Measurements from ENCODE around the gene NUP214. TPM values are rescaled to one million over a fixed set of nuclear protein-coding genes. Genes with fewer than 3 reads are reported as not detected.
"Not testable (repeated sequence)": the region's sequence is repeated elsewhere in the genome, so short reads cannot be mapped to it uniquely, and the experiment has no call there.

NUP214 gene
- polyA plus RNA-seq, 4 donors: 44.5 to 61.3 (median 50.6) TPM

DNA sequence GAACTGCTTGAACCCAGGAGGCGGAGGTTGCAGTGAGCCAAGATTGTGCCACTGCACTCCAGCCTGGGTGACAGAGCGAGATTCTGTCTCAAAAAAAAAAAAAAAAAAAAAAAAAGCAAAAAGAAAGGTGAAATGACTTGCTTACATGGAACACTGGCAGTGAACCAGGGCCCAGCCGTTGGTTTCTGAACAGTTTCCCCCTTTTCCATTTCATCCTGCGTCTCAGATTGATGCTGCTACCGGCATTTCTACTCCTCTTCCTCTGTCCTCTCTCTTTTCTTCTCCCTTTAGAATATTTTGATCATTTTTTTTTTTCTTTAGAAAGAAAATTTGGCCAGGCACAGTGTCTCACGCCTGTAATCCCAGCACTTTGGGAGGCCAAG lies 10.0 kb upstream of the NUP214 start:
- DNase-seq (ENCODE audit: low read depth in 4 of 4, low spot score in 3 of 4): not testable (repeated sequence)

DNA sequence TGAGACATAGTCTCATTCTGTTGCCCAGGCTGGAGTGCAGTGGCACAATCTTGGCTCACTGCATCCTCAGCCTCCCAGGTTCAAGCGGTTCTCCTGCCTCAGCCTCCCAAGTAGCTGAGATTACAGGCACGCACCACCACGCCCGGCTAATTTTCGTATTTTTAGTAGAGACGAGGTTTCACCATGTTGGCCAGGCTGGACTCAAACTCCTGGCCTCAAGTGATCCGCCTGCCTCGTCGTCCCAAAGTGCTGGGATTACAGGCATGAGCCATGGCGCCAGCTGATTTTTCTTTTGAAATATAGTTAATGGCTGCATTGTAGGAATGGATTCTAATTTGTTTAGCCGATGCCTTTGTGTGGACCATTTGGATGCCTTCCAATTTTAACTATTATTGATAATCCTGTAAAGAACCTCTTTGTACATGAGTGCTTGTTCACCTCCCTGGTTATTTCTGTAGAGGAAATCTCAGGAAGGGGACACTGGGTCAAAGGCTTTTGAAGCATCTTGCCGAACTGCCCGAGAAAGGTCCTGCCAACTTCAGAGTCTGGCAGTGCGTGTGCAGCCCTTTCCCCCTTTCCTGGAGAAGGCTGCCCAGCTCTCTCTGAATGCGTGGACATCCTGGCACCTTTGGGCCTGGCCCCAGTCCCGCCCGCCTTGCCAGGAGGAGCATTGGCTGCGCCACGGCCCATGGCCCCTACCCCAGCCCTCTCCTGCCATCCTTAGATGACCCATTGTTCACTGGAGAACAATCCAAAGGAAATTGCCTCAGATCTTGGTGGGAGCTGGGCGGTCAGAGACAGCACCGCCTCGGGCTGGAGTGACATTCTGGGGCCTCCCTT lies 8.9 kb upstream of the NUP214 start:
- DNase-seq (ENCODE audit: low read depth in 4 of 4, low spot score in 3 of 4): no peak

GRCh38 chr9:131117121-131117761 lies 8.1 kb upstream of the NUP214 start:
- DNase-seq (ENCODE audit: low read depth in 4 of 4, low spot score in 3 of 4): no peak

DNA sequence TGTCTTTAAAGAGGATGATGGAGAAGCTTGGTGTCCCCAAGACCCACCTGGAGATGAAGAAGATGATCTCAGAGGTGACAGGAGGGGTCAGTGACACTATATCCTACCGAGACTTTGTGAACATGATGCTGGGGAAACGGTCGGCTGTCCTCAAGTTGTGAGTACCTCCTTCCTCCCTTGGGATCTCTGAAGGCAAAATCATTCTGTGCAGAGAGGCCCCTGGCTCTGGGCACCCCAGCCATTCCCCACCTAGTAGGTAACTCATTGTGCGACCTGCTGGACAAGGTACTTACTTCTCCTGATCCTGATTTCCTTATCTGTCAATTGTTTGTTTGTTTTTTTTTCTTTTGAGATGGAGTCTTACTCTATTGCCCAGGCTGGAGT lies 7.6 kb upstream of the NUP214 start:
- no peak for DNase-seq (ENCODE audit: low read depth in 4 of 4, low spot score in 3 of 4)

GRCh38 chr9:131119600-131119999 lies 5.8 kb upstream of the NUP214 start:
- no peak for DNase-seq (ENCODE audit: low read depth in 4 of 4, low spot score in 3 of 4)

DNA sequence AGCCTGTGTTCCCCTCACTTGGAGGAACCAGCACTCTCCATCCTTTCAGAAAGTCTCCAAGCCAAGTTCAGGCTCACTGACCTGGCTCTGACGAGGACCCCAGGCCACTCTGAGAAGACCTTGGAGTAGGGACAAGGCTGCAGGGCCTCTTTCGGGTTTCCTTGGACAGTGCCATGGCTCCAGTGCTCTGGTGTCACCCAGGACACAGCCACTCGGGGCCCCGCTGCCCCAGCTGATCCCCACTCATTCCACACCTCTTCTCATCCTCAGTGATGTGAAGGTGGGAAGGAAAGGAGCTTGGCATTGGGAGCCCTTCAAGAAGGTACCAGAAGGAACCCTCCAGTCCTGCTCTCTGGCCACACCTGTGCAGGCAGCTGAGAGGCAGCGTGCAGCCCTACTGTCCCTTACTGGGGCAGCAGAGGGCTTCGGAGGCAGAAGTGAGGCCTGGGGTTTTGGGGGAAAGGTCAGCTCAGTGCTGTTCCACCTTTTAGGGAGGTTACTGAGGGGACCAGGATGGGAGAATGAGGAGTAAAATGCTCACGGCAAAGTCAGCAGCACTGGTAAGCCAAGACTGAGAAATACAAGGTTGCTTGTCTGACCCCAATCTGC lies 4.7 kb upstream of the NUP214 start:
- DNase-seq (ENCODE audit: low read depth in 4 of 4, low spot score in 3 of 4): no peak

- DNase-seq (ENCODE audit: low read depth in 4 of 4, low spot score in 3 of 4): no peak
These were observed 4.0 kb upstream of the NUP214 start for GRCh38 chr9:131121346-131121745.

DNA sequence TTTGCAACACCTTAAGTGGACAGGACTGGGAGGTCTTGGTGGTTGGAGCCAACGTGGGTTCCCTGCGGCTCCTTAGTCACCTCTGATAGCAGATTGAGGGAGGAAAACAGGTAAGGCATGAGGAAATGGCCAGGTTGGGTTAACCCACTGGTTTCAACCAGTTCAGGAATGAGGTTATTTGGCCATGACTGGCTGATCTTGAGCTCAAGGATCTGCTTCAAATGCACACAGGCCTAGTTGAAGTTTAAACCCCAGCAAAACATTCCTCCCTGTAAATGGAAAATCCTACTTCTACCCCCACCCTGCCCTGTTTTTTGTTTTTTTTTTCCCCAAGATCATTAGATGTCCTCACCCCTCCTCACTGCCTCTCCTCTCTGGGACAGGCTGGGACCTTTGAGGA lies 3.2 kb upstream of the NUP214 start:
- no peak for DNase-seq (ENCODE audit: low read depth in 4 of 4, low spot score in 3 of 4)

GRCh38 chr9:131125038-131125287 lies 423 bp upstream of the NUP214 start:
- no peak for DNase-seq (ENCODE audit: low read depth in 4 of 4, low spot score in 3 of 4)

GRCh38 chr9:131126059-131126426 lies 657 bp downstream of the NUP214 start:
- DNase-seq (ENCODE audit: low read depth in 4 of 4, low spot score in 3 of 4): no peak

DNA sequence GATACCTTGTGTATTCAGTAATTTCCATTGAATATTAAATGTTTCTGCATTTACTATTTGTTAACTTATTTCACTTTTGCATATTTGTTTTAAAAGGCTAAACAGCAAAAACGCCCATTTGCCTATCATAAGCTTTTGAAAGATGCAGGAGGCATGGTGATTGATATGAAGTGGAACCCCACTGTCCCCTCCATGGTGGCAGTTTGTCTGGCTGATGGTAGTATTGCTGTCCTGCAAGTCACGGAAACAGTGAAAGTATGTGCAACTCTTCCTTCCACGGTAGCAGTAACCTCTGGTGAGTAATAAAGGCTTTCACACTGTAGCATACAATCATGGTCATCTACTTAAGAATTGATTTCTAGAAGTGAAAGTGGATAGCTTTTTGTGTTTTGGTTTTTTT lies 3.8 kb downstream of the NUP214 start:
- no peak for DNase-seq (ENCODE audit: low read depth in 4 of 4, low spot score in 3 of 4)

GRCh38 chr9:131138676-131139075 lies 13.3 kb downstream of the NUP214 start:
- DNase-seq (ENCODE audit: low read depth in 4 of 4, low spot score in 3 of 4): no peak

- DNase-seq (ENCODE audit: low read depth in 4 of 4, low spot score in 3 of 4): no peak
These were observed 14.7 kb downstream of the NUP214 start for GRCh38 chr9:131140112-131140511.

- DNase-seq (ENCODE audit: low read depth in 4 of 4, low spot score in 3 of 4): no peak
These were observed 15.2 kb downstream of the NUP214 start for GRCh38 chr9:131140550-131140949.

DNA sequence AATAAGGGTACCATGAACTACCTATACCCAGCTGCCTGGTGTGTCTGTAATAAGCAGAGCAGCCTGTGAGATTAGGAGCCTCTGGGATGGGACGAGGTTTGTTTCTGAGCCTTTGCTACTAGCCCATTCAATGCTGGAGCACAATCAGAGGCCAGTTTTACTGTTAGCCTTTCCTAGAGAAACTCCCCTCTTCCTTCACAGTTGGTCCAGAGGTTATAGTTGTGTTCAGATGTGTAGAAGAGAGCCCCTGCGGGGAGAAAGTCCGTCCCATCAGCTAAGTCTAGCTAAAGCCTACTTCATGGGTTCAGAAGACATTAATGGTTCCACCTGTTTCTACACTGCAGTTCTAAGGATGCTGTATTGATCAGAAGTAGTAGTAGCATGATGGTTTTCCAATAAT lies 16.8 kb downstream of the NUP214 start:
- no peak for DNase-seq (ENCODE audit: low read depth in 4 of 4, low spot score in 3 of 4)

DNA sequence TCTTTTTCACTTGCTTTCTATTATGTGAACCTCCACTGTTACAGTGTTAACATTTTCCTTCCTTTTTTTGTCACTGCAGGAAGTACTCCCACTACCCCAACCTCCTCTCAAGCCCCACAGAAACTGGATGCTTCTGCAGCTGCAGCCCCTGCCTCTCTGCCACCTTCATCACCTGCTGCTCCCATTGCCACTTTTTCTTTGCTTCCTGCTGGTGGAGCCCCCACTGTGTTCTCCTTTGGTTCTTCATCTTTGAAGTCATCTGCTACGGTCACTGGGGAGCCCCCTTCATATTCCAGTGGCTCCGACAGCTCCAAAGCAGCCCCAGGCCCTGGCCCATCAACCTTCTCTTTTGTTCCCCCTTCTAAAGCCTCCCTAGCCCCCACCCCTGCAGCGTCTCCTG lies 18.8 kb downstream of the NUP214 start:
- DNase-seq (ENCODE audit: low read depth in 4 of 4, low spot score in 3 of 4): no peak

- DNase-seq (ENCODE audit: low read depth in 4 of 4, low spot score in 3 of 4): no peak
These were observed 19.9 kb downstream of the NUP214 start for GRCh38 chr9:131145245-131145644.

- DNase-seq (ENCODE audit: low read depth in 4 of 4, low spot score in 3 of 4): no peak
These were observed 20.8 kb downstream of the NUP214 start for GRCh38 chr9:131146186-131146585.

- no peak for DNase-seq (ENCODE audit: low read depth in 4 of 4, low spot score in 3 of 4)
These were observed 22.9 kb downstream of the NUP214 start for GRCh38 chr9:131148276-131148675.

- DNase-seq (ENCODE audit: low read depth in 4 of 4, low spot score in 3 of 4): no peak
These were observed 23.7 kb downstream of the NUP214 start for GRCh38 chr9:131148966-131149687.

GRCh38 chr9:131149688-131150053 lies 24.3 kb downstream of the NUP214 start:
- DNase-seq (ENCODE audit: low read depth in 4 of 4, low spot score in 3 of 4): no peak

DNA sequence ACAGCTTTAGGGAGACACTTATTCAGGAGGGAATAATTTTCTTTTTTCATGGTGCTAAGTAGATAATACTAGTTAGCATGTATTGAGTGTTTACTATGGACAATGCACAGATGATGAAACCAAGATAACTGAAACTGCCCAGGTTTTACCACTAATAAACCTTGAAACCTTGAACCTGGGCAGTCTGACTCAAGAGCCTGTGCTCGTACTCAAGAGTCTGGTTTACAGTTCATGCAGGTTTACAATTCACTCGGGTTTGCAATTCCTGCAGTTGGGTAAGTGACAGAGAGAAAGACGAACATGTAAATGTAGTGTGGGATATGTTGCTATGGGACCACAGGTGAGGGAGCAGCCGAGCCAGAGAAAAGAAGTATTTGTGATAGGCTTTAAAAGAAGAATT lies 28.2 kb downstream of the NUP214 start:
- no peak for DNase-seq (ENCODE audit: low read depth in 4 of 4, low spot score in 3 of 4)
